GM18517 (cell line): ENCODE results near the gene TPRA1.

ENCODE experiments used
- ATAC-seq: cut with Tn5 transposase; IDR thresholded peaks from one replicate; pipeline ENCODE4 v1.9.1; 2021; ENCODE audit warnings: mild to moderate bottlenecking, moderate library complexity; ENCODE audit not compliant: unreplicated experiment

TPRA1 gene

GRCh38 chr3:127593178-127593577 is 2.6 kb upstream of the TPRA1 start:
- no peak for ATAC-seq

- peak; percentile 26 for ATAC-seq
These were observed 296 bp downstream of the TPRA1 start for GRCh38 chr3:127590282-127590592.

DNA sequence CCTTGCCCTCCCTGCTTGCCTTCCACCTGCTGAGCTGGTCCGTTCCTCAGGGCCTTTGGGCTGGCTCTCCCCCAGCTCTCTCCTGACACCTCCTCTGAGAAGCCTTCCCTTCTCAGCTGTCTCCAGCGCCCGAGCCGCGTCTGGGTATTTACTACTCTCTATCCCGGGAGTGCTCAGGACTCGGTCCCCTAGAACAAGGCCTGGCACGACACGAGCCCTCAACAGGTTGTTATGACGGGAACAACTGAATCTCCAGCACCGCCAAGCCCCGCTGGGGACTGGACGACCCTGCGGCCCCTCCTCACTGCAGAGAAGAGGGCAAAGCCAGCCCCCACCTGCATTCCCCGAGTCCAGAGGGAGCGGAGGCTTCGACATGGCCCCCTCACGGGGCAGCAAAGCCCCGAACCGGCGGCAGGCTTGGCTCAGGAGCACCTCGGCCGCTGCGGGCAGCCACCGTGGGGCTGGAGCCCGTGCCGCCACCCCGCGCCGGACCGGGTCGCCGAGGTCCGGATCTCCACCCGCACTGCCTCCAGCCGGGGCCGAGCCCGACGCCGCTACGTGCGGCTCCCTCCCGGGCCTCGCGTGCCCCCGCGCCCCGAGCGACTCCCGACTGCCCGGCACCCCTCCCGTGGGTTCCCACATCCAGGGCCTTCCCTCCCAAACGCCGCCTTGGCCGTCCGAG is 792 bp downstream of the TPRA1 start:
- peak; percentile 5 for ATAC-seq

DNA sequence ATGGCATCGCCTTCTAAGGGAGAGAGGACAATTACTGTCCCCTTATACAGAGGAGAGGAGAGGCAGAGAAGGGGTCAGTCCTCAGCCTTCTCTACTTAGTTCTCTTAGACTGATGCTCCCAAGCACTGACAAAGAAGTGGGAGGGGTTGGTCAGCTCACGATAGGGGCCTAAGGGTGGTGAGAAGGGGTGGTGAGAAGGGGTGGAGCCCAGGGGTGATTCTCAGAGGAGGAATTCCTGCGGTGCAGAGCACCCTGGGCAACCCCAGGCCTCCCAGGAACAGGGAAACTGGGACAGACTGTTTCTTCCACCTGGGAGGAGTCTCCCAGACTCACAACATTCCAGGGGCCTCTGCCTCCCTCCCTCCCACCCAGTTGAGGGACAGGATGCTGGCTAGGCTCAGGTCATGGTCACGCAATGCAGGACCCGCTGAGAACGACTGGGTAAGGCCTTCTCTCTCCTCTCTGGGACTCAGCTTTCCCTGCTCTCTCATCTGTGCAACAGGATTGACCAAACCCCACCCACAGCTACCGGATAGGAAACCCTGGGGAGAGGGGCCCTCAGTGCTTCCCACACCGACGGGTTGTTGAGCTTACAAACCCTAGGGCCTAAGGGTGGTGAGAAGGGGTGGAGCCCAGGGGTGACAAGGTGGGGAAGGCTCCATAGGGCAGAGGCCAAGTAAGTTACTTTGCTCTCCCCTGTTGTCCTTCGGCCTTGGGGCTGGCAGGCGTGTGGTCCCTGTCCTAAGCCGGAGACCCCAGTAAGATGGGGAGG is 1.5 kb downstream of the TPRA1 start:
- ATAC-seq = no peak

GRCh38 chr3:127587876-127588275 is 2.7 kb downstream of the TPRA1 start:
- ATAC-seq = no peak

DNA sequence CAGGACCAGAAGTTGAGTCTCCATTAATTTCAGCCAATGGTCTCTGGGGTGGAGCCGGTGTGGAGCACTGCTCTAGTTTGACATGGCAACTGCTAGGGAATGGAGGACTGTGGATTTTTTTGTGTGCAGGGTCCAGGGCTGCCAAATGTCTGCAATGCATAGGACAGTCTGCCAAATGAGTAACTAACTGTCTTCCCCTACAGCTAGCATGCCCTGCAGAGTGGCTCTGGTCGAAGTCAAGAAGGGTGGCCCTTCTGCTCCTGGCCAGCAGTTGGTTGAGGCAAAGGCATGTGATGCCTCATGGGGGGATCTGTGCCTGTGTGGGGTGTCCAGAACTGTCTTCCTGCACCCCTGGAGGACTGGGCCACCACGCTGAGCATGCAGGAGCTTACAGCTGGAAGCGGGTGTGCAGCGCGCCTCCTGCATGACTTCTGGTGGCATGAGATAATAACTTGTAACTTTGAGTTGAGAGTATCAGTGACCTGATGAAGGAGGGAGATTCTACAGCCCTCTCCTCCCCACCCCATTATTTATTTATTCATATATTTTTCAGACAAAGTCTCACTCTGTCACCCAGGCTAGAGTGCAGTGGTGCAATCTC is 4.6 kb downstream of the TPRA1 start:
- ATAC-seq = no peak

GRCh38 chr3:127585163-127585812 is 5.2 kb downstream of the TPRA1 start:
- no peak for ATAC-seq

GRCh38 chr3:127584734-127585133 is 5.8 kb downstream of the TPRA1 start:
- ATAC-seq = no peak

DNA sequence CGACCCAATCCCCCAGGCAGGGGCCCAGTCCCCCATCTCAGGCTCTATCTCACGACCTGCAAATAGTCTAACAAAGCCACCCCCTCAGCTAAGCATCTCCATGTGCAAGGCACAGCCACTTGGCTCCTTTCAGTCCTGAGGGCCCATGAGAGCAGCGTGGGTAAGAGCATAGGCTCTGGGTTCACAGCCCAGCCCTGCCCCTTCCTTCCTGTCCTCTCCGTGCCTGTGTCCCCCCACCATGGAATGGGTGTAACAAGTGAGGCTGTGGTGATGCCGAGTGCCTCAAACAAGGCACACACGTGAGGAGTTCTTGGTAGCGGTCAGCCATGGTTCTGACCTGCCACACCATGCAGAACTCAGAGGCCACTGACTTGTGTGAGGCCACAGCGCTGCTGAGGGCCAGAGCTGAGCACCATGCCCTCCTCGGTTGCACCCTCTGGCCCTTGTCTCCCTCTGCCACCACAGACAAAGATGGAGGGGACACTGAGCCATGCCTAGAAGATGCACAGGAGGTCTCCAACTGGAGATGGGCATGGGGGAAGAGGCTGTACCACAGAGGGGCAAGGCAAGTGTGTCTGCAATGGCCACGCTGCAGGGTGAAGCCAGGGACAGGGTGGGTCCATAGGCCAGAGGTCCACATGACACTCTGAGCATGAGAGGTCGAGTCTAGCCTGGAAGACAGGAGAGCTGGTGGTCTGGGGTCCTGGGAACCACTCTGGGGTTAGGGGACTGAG is 10.0 kb downstream of the TPRA1 start:
- no peak for ATAC-seq

DNA sequence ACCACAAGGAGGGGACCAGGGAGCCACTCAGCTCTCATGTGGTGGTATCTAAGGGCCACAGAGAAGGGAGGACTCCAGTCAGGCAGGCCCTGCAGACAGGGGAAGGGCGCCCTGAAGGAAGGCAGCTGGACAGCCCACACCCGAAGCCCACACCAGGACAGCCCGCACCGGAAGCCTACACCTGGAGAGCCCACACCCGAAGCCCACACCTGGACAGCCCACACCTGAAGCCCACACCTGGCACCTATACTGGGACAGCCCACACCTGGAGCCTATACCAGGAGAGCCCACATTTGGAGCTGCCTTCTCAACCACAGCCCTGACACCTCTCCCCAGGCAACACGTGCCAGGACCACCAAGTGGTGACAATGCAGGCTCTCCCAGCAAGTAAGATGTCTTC is 11.7 kb downstream of the TPRA1 start:
- no peak for ATAC-seq

- no peak for ATAC-seq
These were observed 12.4 kb downstream of the TPRA1 start for GRCh38 chr3:127578168-127578567.

DNA sequence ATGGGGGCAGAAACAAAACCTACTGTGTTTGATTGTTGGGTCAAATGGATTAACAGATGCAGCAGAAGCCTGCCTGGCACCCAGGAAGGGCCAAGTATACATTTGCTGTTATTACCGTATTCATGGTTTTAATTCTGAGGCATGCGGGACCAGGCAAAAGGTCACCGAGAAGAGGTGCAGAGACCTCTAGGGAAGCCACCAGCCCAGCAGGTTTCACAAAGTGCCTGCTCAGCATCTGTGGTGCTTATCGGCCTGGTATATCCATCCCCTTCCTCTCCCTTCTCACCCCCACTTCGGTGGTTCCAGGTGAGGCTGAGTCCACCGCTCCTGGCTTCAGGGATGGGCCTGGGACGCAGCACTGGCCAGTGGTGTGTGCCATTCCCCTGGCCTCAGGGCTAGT is 13.1 kb downstream of the TPRA1 start:
- ATAC-seq = no peak

DNA sequence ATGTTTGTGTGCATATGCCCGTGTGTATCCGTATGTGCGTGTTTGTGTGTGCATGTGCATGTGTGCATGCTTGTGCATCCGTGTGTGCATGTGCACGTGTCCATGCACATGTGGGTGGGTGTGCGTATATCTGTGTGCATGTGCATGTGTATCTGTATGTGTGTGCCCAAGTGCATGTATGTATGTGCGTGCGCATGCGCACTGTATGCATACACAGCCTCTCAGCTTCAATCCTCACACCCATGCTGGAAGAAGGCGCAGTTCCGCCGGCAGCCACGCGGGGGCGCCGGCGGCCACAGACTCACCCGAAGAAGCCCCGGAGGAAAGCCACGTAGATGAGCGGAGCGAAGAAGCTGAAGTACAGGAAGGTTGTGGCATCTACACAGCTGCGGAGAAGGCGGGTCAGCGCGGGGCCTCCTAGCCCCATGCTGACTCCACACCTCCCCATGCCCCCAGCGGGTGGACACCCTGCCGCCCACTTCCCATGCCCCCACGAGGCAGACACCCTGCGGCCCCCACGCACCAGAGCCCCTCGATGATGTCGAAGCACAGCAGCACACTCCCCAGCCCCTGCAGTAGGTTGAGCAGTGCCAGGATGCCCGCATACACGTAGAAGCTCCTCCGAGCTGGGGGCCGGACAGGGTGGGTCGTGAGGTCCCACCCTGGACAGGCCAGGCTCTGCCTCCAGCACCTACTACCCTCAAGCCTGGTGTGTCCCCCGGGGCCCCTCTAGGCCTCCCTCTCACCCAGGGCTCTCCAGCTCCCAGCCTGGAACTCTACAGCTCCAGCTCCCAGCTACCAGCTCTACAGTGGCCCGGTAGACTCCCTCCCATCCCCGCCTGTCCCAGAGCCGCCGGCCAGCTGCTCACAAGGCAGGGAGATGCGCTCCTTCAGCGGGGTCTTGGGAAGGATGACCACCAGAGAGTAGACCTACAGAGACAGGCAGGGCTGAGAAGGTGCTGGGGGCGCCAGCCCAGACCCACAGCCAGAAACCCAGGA is 15.4 kb downstream of the TPRA1 start:
- peak; percentile 63 for ATAC-seq

GRCh38 chr3:127573912-127574311 is 16.6 kb downstream of the TPRA1 start:
- ATAC-seq = no peak

- no peak for ATAC-seq
These were observed 17.1 kb downstream of the TPRA1 start for GRCh38 chr3:127573401-127573800.

GRCh38 chr3:127572735-127573134 is 17.8 kb downstream of the TPRA1 start:
- no peak for ATAC-seq

- ATAC-seq = no peak
These were observed 18.3 kb downstream of the TPRA1 start for GRCh38 chr3:127572186-127572585.

DNA sequence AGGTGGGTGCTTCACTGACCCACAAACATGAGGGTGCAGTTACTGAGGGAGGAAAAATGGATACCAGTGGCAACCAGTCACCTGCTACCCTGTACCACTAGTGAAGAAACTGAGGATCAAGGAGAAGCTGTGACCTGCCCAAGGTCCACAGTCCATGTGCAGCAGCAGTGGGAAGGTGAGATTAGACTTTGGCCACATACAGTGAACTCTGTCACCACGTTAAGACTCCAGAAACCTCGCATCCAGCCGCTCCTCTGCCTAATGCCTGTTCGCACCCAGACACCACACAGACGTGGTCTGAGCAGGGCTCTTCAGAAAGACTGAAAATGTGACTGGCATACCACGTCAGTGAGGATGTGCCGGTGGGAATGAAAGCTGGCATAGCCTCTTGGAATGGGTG is 20.0 kb downstream of the TPRA1 start:
- ATAC-seq = no peak

GRCh38 chr3:127569160-127569559 is 21.4 kb downstream of the TPRA1 start:
- no peak for ATAC-seq

DNA sequence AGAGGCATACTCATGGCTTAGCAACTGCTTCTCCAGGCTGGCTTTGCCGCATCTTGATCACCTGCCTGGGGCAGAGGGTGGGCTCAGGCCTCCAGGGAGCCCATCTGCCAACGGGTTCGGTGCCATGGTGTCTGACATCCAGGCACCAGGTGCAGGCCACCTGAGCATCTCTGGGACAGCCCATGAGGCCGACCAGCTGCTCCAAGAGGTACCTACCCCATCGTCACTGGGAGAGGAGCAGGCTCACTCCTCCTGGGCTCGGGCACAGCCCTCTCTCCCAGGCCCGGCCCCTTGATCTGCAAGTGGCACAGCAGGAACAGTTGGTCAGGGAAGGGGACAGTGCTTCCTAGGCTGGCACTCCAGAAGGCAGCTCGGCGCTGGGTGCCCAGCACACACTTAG is 21.9 kb downstream of the TPRA1 start:
- no peak for ATAC-seq
